ENCODE results near the gene PRDX2.
"Not testable (repeated sequence)": the region's sequence is repeated elsewhere in the genome, so short reads cannot be mapped to it uniquely, and the experiment has no call there.

The PRDX2 gene

DNA sequence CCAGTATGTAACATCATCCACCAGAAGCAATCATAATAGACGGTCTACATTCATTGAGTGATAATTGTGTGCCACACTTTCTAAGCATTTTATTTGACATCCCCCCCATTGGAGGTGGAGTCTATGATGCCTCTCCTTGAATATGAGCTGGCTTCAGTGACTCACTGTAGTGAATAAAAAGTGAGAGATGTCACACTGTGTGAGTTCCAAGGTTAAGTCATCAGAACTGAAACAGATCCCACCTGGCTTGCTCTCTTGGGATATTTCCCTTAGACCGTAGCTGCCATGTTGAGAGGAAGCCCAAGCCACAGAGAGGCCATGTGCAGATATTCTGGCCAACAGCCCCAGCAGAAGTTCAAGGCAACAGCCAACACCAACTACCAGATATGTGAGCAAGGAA lies 20.2 kb upstream of the PRDX2 start:
- TF ChIP-seq, protein P1, sequence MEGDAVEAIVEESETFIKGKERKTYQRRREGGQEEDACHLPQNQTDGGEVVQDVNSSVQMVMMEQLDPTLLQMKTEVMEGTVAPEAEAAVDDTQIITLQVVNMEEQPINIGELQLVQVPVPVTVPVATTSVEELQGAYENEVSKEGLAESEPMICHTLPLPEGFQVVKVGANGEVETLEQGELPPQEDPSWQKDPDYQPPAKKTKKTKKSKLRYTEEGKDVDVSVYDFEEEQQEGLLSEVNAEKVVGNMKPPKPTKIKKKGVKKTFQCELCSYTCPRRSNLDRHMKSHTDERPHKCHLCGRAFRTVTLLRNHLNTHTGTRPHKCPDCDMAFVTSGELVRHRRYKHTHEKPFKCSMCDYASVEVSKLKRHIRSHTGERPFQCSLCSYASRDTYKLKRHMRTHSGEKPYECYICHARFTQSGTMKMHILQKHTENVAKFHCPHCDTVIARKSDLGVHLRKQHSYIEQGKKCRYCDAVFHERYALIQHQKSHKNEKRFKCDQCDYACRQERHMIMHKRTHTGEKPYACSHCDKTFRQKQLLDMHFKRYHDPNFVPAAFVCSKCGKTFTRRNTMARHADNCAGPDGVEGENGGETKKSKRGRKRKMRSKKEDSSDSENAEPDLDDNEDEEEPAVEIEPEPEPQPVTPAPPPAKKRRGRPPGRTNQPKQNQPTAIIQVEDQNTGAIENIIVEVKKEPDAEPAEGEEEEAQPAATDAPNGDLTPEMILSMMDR (IDR thresholded peaks at IDR 0.05; ENCODE audit: insufficient read depth, low read depth, low read length, missing control alignments) = no peak
- no peak overlapping the region for H3K4me3 ChIP-seq (ENCODE audit: low read length)
- peak; percentile 27 for DNase-seq (ENCODE audit: low read depth)

DNA sequence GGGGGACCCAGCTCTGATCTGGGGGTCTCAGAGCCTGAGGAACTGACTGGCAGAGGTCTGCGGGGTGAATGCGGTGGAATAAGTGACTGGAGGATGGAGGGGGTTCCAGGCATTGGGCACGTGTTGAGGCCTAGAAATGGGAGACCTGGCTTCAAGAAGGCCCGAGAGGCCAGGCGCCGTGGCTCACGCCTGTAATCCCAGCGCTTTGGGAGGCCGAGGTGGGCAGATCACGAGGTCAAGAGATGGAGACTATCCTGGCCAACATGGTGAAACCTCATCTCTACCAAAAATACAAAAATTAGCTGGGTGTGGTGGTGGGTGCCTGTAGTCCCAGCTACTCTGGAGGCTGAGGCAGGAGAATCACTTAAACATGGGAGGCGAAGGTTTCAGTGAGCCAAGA lies 16.2 kb upstream of the PRDX2 start:
- DNase-seq (ENCODE audit: low read depth); H3K4me3 ChIP-seq (ENCODE audit: low read length): not testable (repeated sequence)

DNA sequence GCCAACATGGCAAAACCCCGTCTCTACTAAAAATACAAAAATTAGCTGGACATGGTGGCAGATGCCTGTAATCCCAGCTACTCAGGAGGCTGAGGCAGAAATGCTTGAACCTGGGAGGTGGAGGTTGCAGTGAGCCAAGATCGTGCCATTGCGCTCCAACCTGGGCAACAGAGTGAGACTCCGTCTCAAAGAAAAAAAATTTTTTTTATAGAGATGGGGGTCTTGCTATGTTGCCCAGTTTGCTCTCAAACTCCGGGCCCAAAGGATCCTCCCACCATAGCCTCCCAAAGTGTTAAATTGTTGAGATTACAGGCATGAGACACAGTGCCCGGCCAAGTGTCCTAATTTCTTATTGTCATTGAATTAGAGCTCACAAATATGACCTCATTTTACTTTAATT lies 15.6 kb upstream of the PRDX2 start:
- DNase-seq (ENCODE audit: low read depth) = not testable (repeated sequence)

GRCh38 chr19:12815088-12815487 lies 13.5 kb upstream of the PRDX2 start:
- H3K4me3 ChIP-seq (ENCODE audit: low read length) = no peak overlapping the region
- TF ChIP-seq, protein P1 (IDR thresholded peaks at IDR 0.05; ENCODE audit: insufficient read depth, low read depth, low read length, missing control alignments) = no peak
- DNase-seq (ENCODE audit: low read depth) = no peak

More for the DNA sequence above, 15.6 kb upstream of the PRDX2 start:
- not testable (repeated sequence) for H3K4me3 ChIP-seq (ENCODE audit: low read length)

DNA sequence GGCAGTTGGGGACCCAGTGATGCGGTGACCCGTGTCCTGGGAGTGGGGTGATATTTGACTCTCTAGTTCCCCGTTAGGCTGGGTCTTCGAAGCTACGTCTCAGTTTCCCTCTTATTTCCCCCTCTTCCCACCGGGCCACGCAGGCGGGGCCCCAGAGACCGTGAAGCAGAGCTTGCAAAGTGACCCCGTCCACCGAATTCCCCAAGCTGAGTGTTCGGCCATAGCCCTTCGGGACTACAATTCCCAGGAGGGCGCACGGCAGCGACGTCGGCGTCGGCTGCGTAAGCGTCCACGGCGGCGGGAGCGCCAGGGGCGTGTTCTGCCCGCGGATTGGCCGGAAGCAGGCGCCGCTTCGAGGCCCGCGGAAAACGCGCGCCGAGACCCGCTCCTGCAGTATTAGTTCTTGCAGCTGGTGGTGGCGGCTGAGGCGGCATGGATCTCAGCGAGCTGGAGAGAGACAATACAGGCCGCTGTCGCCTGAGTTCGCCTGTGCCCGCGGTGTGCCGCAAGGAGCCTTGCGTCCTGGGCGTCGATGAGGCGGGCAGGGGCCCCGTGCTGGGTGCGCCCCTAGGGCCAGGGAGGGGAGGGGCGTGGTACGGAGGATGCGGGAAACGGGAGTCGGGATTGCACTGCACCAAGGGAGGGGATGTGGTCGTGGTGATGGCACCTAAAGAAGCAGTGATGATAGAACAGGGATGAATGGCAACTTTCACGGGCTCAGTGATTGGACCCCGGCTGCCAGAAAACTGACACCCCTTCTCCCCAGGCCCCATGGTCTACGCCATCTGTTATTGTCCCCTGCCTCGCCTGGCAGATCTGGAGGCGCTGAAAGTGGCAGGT lies 4.9 kb upstream of the PRDX2 start, which contains the start of gene RNASEH2A:
Gene RNASEH2A, plus strand, starts transcription at position 343 of the 840 bp plus-strand sequence. Its CDS starts 90 bp downstream, at position 433.
- peak; percentile 94 for DNase-seq (ENCODE audit: low read depth)
- peak within 1 kb of the TSS; percentile 78 for H3K4me3 ChIP-seq (ENCODE audit: low read length)
- TF ChIP-seq, protein P1 (IDR thresholded peaks at IDR 0.05; ENCODE audit: insufficient read depth, low read depth, low read length, missing control alignments) = no peak

- TF ChIP-seq, protein P1 (IDR thresholded peaks at IDR 0.05; ENCODE audit: insufficient read depth, low read depth, low read length, missing control alignments) = no peak
- DNase-seq (ENCODE audit: low read depth) = no peak
- H3K4me3 ChIP-seq (ENCODE audit: low read length) = no peak overlapping the region
Observed at GRCh38 chr19:12804051-12804450, 2.5 kb upstream of the PRDX2 start.

GRCh38 chr19:12802267-12803106 lies 887 bp upstream of the PRDX2 start:
- no peak for DNase-seq (ENCODE audit: low read depth)
- H3K4me3 ChIP-seq (ENCODE audit: low read length) = peak overlapping the region; percentile 98
- TF ChIP-seq, protein P1 (IDR thresholded peaks at IDR 0.05; ENCODE audit: insufficient read depth, low read depth, low read length, missing control alignments) = no peak

Measured in epithelial cell of esophagus (primary cell).